ENCODE results near the gene SLC2A13.
"Not testable (repeated sequence)": the region's sequence is repeated elsewhere in the genome, so short reads cannot be mapped to it uniquely, and the experiment has no call there.

Gene SLC2A13

GRCh38 chr12:40104461-40105264 is 1.2 kb downstream of the SLC2A13 start:
- DNase-seq, result no peak

- no peak for DNase-seq
Measured at GRCh38 chr12:40103043-40103442, 2.8 kb downstream of the SLC2A13 start.

- no peak for DNase-seq
Measured at GRCh38 chr12:40101747-40102146, 4.1 kb downstream of the SLC2A13 start.

- DNase-seq, result no peak
Measured at GRCh38 chr12:40099423-40099853, 6.4 kb downstream of the SLC2A13 start.

DNA sequence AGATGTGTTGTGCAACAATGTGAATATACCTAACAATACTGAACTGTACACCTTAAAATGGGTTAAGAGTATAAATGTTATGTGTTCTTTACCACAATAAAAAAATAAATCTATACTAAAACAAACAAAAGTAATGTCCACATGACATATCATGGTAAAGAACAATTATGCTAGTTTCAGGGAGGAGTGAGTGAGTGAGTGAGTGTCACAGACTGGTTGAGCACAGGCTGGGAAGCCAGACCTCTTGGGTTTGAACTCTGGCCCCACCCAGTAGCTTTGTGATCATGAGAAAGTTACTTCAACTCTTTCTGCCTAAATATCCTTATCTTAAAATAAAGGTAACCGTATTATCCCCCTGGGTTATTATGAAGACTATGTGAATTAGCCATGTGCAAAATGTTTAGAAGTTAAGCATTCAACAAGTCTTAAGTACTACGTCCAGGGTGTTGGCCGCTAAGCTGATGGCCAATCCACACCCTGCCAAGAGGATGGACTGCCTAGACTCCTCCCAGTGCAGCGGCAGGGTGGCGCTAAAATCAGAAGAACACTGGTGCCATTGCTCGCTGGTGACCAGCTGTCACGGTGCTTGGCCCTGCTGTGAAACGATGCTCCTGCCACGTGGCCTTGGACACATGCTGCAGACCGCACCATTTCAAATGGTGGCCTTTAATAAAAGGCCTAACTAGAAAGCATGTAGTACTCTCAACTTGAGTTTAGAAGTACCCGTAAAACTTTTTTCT is 7.3 kb downstream of the SLC2A13 start:
- no peak for DNase-seq

DNA sequence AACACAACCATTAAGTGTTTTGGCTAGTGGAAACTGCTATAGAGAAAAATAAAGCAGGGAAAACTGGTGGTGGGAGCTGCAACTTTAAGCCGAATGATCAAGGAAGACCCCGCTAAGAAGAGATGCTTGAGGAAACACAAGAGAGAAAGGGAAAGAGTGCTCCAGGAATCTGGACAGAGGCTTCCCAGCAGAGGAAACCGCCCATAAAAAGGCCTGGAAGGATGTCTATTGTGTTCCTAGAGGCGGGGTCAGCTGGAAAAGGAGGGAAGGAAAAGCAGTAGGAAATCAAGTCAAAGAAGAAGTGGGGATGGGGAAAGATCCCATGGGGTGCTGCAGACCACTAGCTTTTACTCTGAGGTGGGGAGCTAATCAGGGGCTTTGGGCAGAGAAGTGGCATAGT is 12.4 kb downstream of the SLC2A13 start:
- no peak for DNase-seq

DNA sequence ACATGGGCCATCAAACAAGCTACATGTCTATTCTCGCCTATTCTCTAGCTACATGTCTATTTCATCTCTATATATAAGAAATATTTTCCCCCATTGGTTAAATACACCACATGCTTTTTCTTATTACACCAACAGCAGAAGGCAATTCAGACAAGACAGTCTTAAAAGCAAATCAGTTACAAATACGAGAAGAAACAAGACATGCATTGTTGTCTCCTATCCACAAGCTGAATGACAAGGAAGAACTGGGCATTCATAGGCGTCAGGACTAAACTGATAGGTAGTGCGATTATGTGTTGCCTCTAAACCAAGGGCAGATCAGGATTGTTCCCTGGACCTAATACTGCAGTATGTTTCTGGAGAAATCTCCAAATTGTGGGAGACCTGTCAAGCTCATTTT is 19.4 kb downstream of the SLC2A13 start:
- no peak for DNase-seq

- DNase-seq, result no peak
Measured at GRCh38 chr12:40078266-40078665, 27.6 kb downstream of the SLC2A13 start.

DNA sequence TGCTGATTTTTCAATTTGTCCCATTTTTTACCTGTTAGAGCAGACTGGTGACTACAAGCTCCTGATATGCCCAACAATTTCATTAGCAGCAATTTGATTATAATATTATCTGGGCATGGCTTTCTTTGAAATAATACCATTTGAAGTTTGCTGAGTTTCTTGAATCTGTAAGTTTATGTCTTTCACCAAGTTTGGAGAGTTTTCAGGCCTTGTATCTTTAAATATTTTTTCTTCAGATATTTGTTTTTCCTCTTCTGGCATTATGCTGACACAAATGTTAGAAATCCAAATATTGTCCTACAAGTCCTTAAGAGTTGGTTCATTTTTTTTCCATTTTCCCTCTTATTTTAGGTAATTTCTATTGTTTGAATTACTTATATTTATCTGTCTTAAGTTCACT is 30.4 kb downstream of the SLC2A13 start:
- DNase-seq, result no peak

DNA sequence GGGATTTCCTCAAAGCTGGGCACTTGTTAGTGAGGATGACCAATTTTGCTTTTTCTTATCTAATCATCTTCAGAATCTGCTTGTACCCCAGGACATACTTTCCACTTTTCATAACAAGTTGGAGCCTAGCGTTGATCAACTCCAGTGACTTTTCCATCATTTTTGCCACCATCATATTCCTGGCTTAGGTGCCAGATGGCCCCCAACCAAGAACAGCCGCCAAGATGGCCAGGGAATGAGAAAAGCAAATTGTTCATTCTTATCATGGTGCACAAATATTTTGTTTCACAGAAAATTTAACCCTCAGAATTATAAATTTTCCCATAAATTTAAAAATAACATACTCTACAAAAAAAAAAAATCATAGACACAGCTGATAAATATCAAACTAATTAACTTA is 37.5 kb downstream of the SLC2A13 start:
- DNase-seq, result no peak

GRCh38 chr12:40065636-40066035 is 40.2 kb downstream of the SLC2A13 start:
- no peak for DNase-seq

DNA sequence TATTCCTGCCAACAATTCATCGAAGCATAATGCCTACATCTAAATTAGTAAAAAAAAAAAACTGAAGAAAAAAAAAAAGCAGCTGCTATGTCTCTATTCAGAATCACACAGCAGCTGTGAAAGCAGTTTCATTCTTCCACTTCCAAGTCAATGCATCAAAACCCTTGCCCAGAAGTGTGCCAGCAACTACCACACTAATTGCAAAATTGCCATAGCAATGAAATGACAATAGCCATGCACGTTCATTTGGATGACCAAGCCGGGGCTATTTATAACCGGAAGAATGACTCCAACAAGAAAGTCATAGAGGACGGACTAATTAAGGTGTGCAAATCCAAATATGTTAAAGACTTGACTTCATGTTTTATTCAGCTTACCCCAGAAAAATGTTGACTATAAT is 42.5 kb downstream of the SLC2A13 start:
- DNase-seq, result no peak

GRCh38 chr12:40058721-40059190 is 47.1 kb downstream of the SLC2A13 start:
- DNase-seq, result no peak

GRCh38 chr12:40056373-40056772 is 49.5 kb downstream of the SLC2A13 start:
- no peak for DNase-seq

DNA sequence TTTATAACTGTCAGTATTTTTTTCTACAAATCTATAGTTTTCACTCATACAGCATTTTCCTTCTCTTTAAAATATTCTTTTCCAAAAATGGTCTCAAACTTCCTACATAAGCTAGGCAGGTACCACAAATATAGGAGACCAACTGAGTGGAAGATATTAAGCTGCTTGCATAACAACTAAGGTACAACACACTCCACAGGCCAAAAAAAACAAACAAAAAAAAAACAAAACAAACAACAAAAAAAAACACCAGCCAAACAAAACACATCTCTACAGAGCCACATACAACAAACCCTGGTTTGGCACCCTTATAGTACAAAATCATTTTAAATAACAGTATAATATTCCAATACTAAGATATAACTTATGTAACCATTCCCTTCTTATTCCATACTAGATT is 50.1 kb downstream of the SLC2A13 start:
- DNase-seq, result no peak

GRCh38 chr12:40055228-40055579 is 50.7 kb downstream of the SLC2A13 start:
- DNase-seq, result no peak

GRCh38 chr12:40054555-40055227 is 51.2 kb downstream of the SLC2A13 start:
- no peak for DNase-seq

- DNase-seq, result no peak
Measured at GRCh38 chr12:40049268-40049667, 56.6 kb downstream of the SLC2A13 start.

GRCh38 chr12:40047002-40047401 is 58.9 kb downstream of the SLC2A13 start:
- not testable (repeated sequence) for DNase-seq

DNA sequence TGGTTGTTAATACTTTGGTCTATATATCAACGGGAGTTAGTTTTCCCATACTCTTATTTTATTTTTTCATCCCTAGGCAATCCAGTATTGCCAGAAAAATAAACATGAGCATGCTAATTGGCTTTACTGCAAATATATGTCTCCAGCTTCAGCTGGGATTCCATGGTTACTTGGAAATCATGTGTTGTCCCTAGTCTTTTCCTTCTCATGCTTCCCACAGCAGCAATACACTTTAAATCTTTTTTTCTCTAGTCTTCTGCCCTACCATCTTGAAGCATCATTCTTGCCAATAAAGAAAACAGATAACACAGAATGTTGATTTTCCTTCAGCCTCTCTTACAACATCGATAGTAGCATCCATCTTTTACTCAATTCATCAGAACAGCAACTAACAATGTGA is 60.2 kb downstream of the SLC2A13 start:
- DNase-seq, result no peak

DNA sequence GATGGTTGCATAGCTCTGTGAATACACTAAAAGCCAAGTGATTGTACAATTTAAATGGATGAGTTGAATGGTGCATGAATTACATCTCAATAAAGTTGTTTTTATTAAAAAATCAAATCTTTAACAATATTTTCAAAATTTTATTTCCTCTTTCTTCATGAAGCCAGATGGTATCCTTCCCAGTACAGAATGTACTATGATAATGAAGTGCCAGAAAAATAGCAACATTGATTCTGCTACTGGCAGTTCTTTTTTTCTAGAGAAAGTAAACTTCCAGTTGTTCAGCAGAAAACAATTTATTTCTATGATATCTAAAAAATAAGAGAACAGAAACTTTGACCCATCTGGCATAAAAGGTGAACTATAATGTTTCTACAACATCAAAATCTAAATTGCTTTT is 61.5 kb downstream of the SLC2A13 start:
- DNase-seq, result no peak

DNA sequence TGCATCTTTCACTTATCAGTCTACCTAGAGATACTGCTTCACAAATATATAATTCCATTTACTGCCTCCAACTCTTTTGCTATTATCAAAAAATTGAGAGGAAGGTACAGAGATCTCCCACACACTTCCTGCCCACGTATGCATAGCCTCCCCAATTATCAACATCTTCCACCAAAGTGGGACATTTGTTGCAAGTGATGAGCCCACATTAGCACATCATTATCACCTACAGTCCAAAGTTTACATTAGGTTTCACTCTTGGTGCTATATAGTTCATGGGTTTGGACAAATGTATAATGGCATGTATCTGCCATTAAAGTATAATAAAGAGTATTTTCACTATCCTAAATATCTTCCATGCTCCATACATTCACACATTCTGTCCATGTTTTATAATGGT is 66.3 kb downstream of the SLC2A13 start:
- no peak for DNase-seq

DNA sequence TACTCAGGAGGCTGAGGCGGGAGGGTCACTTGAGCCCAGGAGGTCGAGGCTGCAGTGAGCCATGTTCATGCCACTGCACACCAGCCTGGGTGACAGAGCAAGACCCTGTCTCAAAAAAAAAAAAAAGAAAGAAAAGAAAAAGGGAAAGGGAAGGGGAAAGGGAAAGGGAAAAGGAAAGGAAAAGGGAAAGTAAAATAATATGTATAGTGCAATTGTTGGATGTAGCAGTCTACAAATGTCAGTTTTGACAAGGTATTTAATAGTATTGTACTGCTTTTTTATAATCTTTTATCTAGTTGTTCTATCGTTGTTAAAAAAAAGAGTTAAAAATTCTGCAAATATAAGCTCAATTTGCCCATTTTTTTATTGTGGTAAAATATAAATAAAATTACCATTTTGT is 67.3 kb downstream of the SLC2A13 start:
- DNase-seq, result no peak

DNA sequence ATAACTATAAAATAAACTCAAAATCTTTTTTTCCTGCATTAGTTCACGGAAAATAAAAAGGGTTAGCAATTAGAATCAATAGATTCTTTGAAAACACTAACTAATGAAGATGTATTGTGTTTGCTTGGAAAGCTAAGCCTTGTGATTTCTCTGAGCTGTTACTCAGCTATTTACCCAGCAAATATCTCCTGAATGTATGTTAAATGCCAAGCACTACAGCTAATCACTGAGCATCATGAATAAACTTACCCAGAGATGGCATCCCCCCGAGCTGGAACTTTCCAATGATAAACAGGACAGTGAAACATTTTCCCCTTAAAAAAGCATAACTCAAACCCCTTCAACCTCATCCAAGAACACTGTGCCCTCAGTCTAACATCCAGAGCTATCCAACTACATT is 71.2 kb downstream of the SLC2A13 start:
- DNase-seq, result no peak
